Pulmonary artery endothelial cell (primary cell): ENCODE measurements around the gene CD200. TPM values are rescaled to one million over a fixed set of nuclear protein-coding genes. Genes with fewer than 3 reads are reported as not detected.

ENCODE experiments used
- DNase-seq: peaks from one replicate; pipeline ENCODE4 v3.0.0-alpha.2; 2011; ENCODE audit warnings: low read depth, low spot score
- total RNA-seq: library from RNA; depleted of rRNA; stranded (reverse); fragments of >200 nt; gene quantifications from 2 replicates; pipeline ENCODE4 v1.2.3, GENCODE V29; 2014

The CD200 gene
- total RNA-seq, 1 donor from 2014 or later: 8.1 TPM

DNA sequence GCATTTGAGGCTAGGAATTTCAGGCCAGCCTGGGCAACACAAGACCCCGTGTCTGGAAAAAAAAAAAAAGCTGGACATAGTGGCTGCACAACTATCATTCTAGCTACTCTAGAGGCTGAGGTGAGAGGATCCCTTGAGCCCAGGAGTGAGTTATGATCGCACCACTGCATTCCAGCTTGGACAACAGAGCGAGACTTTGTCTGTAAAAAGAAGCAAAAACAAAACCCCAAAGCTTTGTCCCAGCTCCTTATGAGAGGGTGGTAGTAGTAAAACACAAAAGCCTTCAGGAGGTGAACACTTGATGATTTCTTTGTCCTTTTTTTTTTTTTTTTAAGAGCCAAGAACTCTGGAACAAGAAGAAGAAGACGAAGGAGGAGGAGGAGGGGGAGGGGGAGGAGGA, 1.1 kb upstream of the CD200 start:
- DNase-seq: no peak

DNA sequence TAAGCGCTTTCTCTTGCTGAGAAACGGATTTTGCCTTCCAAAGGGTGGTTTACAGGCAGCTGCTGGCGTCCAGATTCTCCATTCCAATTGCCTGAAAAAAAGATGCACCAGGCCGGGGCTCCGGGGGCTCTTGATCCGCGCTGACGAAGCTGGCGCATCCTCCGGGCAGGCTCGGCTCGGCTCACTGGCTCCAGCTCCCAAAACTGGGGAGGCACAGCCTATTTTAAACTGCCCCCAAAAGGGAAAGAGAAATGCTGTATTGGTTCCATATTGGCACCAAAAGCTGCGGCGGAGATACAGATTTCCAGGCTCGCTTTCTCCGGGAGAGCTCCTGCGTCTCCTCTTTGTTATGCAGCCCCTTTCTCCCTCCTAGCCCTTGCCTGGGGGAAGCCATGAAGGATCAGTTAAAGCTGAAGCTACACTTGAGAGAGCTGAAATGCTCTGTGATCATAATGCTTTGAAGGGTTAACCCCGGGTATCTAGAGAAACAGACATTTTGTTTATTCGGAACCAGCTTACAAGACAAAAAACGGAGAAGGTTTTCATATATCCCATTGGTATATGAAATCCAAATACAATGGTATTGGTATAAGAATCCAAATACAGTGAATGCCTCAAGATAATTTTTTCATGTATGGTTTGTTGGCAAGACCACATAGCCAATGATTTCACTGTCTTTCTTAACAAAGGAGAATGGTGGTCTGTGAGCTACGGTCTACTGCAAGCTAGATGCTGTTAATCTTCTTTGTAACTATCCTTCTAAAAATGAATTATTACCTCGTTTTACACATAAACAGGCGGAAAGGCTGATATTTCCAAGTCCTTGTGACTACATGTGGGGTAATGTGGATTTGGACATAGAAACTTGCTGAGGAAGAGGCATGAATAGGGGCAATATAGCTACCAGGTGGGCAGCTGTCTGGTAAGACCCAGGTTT, 693 bp downstream of the CD200 start:
- no peak for DNase-seq

GRCh38 chr3:112334691-112335433, 1.9 kb downstream of the CD200 start:
- no peak for DNase-seq

DNA sequence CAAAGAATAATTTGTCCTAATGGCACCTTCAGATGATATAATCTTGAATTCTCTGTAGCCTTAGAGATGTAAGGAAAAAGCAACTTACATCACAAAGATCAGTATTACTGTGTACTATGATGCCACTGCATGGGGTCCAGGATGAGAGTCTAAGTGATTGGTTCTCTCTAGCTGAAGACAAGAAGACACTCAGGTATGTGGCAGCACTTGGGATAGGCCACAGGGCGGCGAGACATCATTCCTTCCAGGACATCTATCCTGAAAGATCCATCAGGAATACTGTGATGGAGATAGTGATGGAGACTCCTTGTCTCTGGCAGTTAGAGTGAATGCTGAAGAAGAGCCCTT, 2.5 kb downstream of the CD200 start:
- DNase-seq: no peak

DNA sequence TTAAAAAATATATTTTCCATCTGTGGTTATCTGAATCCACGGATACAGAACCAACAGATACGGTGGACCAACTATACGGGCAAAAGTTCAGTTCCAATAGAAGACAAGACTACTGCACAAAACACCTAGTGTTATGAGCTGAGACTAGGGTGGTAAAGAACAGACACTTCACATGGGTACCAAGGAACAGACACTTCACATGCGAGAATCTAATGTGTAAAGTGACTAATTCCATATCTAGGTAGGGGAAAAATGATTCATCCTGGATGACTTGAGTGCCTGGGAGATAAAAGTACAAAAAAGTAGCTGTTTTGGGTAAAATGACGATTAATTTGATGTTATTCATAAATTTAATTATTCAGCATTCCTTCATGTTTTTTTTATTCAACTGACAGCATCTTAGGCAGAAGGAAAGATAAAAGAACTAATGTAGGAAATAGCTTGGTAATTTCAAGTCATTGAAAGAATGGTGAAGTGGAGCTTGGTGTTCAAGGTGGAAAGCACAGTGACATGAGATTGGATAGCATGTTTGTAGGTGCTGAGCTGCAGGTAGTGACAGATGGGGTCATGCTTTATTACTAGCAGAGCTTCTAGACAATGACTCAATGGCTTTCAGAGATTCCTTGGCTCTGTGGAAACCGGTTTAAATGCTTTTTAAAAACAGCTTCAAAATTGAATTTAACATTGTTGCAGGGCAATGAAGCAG, 5.2 kb downstream of the CD200 start:
- DNase-seq: no peak

DNA sequence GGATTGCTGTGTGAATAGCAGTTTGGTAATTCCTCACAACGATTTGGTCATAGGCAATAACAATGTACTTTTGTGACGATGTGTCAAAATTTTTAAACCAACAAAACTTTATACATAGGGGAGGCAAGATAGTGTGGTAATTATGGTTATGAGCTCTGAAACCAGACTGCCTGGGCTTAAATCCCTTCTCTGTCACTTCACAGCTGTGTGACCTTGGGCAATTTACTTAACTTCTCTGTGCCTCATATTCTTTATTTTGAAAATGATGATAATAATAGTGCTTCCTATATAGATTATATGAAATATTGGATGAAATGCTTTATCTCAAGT, 5.7 kb downstream of the CD200 start:
- DNase-seq: no peak

GRCh38 chr3:112339134-112339533, 6.2 kb downstream of the CD200 start:
- DNase-seq: no peak

DNA sequence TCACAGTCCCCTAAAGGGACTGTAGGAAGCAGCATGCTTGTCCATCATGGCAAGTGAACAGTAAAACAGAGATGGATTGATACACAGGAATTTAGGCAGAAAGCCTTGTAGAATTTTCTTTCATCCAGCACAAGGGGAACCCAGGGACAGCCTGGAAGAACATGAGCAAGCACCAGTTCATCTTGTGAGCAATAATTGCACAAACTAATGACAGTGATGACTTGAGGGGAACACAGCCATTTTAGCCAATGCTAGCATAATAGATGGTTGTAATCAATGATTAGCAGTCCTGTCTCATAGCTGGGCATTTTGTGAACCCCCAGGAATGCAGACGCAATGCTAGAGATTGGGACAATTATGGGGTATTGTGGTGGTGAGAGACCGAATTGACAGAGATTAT, 6.7 kb downstream of the CD200 start:
- DNase-seq: no peak

- DNase-seq: no peak
Measured at GRCh38 chr3:112341386-112341785, 8.4 kb downstream of the CD200 start.

DNA sequence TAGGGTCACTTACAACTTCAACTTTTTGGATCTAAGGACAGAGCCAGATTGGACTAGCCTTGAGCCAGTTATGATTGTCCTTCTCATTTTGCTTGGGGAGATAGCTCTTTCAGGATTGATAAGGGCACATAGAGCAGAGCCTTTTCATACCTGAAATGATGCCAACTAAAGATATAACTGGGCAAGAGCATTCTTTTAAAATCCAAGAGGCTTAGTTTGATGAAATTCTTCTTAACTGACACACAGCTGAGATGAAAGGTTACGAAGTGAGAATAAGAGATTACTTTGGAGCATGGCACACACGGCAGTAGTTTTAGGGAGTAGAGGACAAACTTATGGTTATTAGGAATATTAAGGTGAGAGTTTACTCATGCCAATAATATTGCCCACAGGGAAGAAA, 12.7 kb downstream of the CD200 start:
- no peak for DNase-seq

GRCh38 chr3:112346491-112347122, 13.7 kb downstream of the CD200 start:
- DNase-seq: no peak

- DNase-seq: no peak
Measured at GRCh38 chr3:112348943-112349342, 16.0 kb downstream of the CD200 start.

DNA sequence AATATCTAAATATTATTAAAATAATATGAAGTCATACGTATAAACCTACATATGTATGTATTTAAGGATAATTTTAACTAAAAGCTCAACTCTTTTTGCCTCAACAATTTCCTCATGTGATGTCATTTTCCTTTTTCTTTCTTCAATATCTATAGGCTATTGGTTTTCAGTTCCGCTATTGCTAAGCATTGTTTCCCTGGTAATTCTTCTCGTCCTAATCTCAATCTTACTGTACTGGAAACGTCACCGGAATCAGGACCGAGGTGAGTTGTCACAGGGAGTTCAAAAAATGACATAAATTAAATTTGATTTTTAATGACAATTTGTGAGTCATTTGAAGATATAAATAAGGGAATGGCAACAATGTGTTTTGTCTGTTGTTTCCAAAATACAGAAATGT, 16.6 kb downstream of the CD200 start:
- DNase-seq: no peak

DNA sequence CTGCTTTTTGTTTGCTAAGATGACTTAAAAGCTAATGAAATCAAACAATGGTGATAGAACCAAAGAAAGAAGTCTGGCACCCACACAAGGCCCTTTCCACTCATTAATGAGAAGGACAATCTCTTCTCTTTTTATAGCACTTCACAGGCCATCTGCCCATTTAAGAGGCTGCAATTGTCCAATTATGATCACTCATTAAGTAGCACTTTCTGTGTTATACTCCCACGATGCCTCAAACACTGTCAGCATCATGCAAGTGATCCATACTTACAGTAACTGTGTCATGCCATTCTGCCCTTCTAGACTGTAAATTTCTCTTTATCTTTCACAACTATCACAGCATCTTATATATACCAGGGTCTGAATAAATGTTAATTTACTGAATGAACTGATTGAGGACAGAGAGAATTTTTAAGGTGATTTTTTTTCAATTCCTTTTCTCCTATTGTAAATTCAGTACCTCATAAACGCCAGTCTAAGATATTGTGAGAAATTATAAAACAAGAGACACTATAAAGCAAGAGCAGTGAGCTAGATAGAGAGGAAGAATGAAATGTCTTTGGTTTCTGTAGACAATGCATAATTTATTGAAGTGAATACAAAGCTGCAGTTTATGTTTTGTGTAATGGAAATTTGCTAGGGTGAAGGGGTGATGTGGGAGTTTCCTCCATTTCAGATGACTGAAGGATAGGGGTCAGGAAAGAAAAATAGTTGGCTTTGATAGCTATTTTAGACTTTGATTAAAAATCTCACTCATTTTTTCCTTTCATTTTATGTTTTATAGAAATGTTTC, 17.3 kb downstream of the CD200 start:
- DNase-seq: no peak

DNA sequence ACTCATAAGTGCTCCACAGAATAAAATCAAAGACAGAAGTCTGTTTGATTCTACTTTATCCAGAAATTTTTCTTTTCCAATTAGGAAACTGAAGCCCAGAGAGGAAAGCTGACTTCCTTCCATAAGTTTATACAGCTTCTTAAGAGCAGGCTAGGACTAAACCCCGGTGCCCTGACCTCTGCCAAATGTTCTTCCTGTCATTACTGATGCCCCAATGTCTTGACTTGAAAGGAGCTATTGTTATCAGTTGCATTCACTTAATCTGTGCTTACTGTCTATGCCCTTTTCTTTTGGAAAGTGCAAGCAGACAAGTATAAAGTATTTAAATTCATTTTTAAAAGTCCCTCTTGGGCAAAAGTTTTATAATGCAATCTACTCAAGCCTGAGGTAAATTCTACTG, 18.1 kb downstream of the CD200 start:
- no peak for DNase-seq

- no peak for DNase-seq
Measured at GRCh38 chr3:112351823-112352222, 18.9 kb downstream of the CD200 start.

DNA sequence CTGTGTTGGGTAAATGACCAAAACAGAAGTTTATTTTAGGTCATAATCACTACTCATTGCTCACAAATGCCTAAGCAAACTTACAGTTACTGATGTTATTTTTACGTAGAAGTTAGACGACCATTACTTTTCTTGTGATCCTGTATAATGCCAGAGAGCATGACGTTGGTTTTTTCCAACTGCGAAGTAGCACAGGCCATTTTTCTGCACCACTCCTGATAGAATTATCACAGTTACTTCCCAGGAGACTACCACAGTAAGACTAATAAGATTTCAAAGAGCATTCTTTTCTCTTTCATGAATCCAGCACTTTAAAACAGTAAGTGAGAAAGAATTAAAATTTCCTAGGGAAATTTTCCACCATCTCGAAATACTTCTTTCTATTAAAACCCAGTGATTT, 19.8 kb downstream of the CD200 start:
- no peak for DNase-seq

GRCh38 chr3:112353365-112353764, 20.4 kb downstream of the CD200 start:
- no peak for DNase-seq

GRCh38 chr3:112354642-112355306, 21.8 kb downstream of the CD200 start:
- DNase-seq: no peak

- no peak for DNase-seq
Measured at GRCh38 chr3:112355307-112355687, 22.3 kb downstream of the CD200 start.
